Ovary (tissue), 9 donors: Measurements from ENCODE around the gene SORCS2. TPM values are rescaled to one million over a fixed set of nuclear protein-coding genes. Genes with fewer than 3 reads are reported as not detected.

Source experiments
- DNase-seq, 5 donors: peaks; one replicate each; pipeline ENCODE4 v3.0.0-alpha.2; 2019 to 2020
- H3K27ac ChIP-seq, 2 donors: fragments of 200-600 bp; one replicate each; pipeline versions ENCODE4 v1.5.1 to v1.8.0; 2019 to 2022
- H3K27me3 ChIP-seq: fragments of 200-600 bp; one replicate; pipeline ENCODE4 v1.8.0; 2022
- H3K36me3 ChIP-seq: fragments of 200-600 bp; sonication (generic); one replicate; pipeline ENCODE4 v1.5.1; 2019
- H3K4me1 ChIP-seq: one replicate; pipeline ENCODE4 v1.8.1; 2013; ENCODE audit warnings: mild to moderate bottlenecking, moderate library complexity; ENCODE audit not compliant: insufficient read depth
- H3K4me3 ChIP-seq: fragments of 200-600 bp; sonication (generic); one replicate; pipeline ENCODE4 v1.5.1; 2017
- H3K9me3 ChIP-seq, 2 donors: fragments of 200-600 bp in 1 of 2; sonication (generic) in 1 of 2; one replicate each; pipeline versions ENCODE4 v1.5.1 to v1.8.1; 2013 to 2019; ENCODE audit warnings: mild to moderate bottlenecking in 1 of 2, moderate library complexity in 1 of 2
- EP300 ChIP-seq: sonication (generic); formaldehyde crosslinking; IDR thresholded peaks from one replicate; pipeline ENCODE4 v1.6.1; 2017; ENCODE audit warnings: antibody characterized with exemption
- POLR2A ChIP-seq: fragments of 450-650 bp; IDR thresholded peaks from one replicate; pipeline ENCODE4 v1.6.1; 2017; ENCODE audit warnings: antibody characterized with exemption, mild to moderate bottlenecking, moderate library complexity
- WGBS, 3 donors: extraction: QIAGEN DNeasy Blood & Tissue Kit in 1 of 3; methylation state at CpG; one replicate each; pipeline versions ENCODE4 v1.1.5 to v1.1.7; 2013 to 2017; 5-methylcytosine and 5-hydroxymethylcytosine counted together
- intact Hi-C, 4 donors: fragments of 100-400 bp; cut with DNase I; formaldehyde crosslinking; loops; one replicate each; pipeline versions ENCODE4 v1.11.0 to v1.15.1; 2022 to 2023
- polyA plus RNA-seq, 2 donors: library from polyadenylated mRNA; stranded (reverse); fragments of 200-250 nt in 1 of 2; fragments of 350-450 nt in 1 of 2; fragmentation: Illumina TruSeq in 1 of 2; extraction: RNeasy Lipid Tissue Mini Kit (QIAGEN cat#74804) in 1 of 2; gene quantifications; one replicate each; pipeline ENCODE4 v1.2.3, GENCODE V29; 2013 to 2014
- total RNA-seq, 7 donors: library from RNA; depleted of rRNA in 2 of 7; stranded (reverse); fragments of >200 nt in 2 of 7; fragmentation: NEBNext Ultra II Directional in 3 of 7; extraction: Animal tissue kit (Norgen Biotek cat#: 25700) in 3 of 7; gene quantifications; one replicate each; pipeline versions ENCODE4 v1.1.0 to v1.2.4, GENCODE V29; 2016 to 2023
- TF ChIP-seq, protein P1 (sequence below), 3 donors: fragments of 450-650 bp in 2 of 3; fragments of 200-600 bp in 1 of 3; IDR thresholded peaks; one replicate each; pipeline versions ENCODE4 v1.5.1 to v1.8.0; 2016 to 2022; ENCODE audit warnings: antibody characterized with exemption in 3 of 3, mild to moderate bottlenecking in 1 of 3
- donor health status: DM: no; HTN: no; CAD: no; lungs with moderate emphysema.
- donor health status: DM: no; HTN: no; CAD: no.
- donor health status: Bipolar disorder and iron deficiency.
- donor health status: DM: yes; HTN: yes; CAD: no.
- donor health status: DM: no; HTN: no; CAD: no.
- donor health status: DM: yes; HTN: yes; CAD: no.

Gene SORCS2
- total and polyA plus RNA-seq, 9 donors: 0.60 to 23.9 (median 7.1) TPM

DNA sequence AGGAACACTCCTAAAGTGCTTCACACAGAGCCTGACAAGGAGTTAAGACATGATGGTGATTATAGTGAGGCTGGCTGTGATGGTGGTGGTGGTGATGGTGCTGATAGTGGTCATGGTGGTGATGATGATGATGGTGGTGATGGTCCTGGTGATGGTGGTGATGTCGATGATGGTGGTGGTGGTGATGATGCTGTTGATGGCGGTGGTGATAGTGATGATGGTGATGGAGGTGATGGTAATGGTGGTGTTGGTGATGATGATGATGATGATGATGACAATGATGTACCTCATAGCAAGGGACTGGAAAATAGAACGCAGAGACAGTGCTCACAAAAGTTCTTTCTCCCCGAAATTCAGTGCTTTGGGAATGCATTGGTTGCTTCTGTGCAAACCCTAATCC lies 276.7 kb downstream of the SORCS2 start:
- Histone ChIP-seq H3K27me3 (no peaks in the 10 kb centered on the region), H3K27ac (no peak overlapping the region), H3K4me3 (no peak overlapping the region), H3K4me1 (no peaks in the 10 kb centered on the region), H3K36me3 (no peaks in the 10 kb centered on the region), H3K9me3 (no peaks in the 10 kb centered on the region)
- intact Hi-C loops: loop anchor here in 1 of 4 donors (10.0 kb wide), 1 partner anchor 246 kb away; no protein-coding TSS in a partner anchor
- 93 to 97% (median 96%) methylated on average over 4 of the region's 4 CpGs for WGBS, 3 donors
- TF ChIP-seq EP300 (no peak), POLR2A (no peak)
- TF ChIP-seq, protein P1, sequence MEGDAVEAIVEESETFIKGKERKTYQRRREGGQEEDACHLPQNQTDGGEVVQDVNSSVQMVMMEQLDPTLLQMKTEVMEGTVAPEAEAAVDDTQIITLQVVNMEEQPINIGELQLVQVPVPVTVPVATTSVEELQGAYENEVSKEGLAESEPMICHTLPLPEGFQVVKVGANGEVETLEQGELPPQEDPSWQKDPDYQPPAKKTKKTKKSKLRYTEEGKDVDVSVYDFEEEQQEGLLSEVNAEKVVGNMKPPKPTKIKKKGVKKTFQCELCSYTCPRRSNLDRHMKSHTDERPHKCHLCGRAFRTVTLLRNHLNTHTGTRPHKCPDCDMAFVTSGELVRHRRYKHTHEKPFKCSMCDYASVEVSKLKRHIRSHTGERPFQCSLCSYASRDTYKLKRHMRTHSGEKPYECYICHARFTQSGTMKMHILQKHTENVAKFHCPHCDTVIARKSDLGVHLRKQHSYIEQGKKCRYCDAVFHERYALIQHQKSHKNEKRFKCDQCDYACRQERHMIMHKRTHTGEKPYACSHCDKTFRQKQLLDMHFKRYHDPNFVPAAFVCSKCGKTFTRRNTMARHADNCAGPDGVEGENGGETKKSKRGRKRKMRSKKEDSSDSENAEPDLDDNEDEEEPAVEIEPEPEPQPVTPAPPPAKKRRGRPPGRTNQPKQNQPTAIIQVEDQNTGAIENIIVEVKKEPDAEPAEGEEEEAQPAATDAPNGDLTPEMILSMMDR (IDR thresholded peaks at IDR 0.05): no peak
- no peak for DNase-seq

DNA sequence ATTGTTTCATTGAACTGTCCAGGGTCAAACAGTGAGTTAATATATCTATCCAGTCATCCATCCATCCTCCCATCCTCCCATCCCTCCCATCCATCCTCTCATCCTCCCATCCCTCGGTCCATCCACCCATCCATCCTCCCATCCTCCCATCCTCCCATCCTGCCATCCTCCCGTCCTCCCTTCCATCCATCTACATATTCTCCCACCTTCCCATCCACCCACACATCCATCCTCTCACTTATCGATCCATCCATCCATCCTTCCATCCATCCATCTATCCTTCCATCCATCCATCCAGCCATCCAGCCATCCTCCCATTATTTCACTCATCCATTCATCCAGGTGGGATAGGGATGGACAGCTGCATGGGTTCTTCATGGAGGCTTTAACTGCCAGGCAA lies 277.8 kb downstream of the SORCS2 start:
- H3K4me1 ChIP-seq: no peaks in the 10 kb centered on the region
- no peaks in the 10 kb centered on the region for H3K27me3 ChIP-seq
- WGBS, 3 donors: 89 to 94% (median 90%) methylated on average over 3 of the region's 3 CpGs
- H3K4me3 ChIP-seq: no peak overlapping the region
- intact Hi-C loops: no loop called here
- no peak overlapping the region for H3K27ac ChIP-seq
- H3K36me3 ChIP-seq: no peaks in the 10 kb centered on the region
- H3K9me3 ChIP-seq: no peaks in the 10 kb centered on the region
- no peak for TF ChIP-seq POLR2A
- TF ChIP-seq, protein P1 (IDR thresholded peaks at IDR 0.05): no peak
- TF ChIP-seq EP300: no peak
- no peak for DNase-seq

DNA sequence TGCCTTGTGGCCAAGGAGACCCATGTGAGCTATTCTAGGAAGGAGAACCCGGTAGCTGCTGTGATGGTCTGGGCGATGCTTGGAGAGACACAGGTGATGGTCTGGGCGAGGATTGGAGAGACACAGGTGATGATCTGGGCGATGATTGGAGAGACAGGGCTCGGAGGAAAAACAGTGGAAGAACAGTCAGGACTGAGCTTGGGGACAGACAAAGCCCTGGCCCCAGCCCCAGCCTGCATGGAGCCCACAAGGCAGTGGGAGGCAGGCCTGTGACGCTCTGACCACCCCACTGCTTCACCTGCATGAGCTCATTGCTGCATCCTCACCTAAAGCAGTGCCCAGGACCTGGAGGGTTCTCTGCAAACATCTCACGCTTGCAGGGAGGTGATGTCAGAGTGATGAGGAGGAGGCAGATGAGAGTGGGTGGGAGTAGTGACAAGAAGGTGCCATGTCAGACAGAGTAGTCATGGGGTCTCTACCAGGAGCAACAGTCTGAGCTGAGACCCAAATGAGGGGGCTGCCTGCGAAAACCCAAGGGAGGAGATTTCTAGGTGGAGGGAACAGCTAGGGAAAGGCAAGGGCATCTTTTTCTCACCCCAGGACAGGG lies 278.3 kb downstream of the SORCS2 start:
- DNase-seq: no peak
- no peaks in the 10 kb centered on the region for H3K9me3 ChIP-seq
- no peak overlapping the region for H3K27ac ChIP-seq
- H3K27me3 ChIP-seq: no peaks in the 10 kb centered on the region
- 88 to 95% (median 91%) methylated on average over 8 of the region's 8 CpGs for WGBS, 3 donors
- H3K36me3 ChIP-seq: no peaks in the 10 kb centered on the region
- H3K4me1 ChIP-seq: no peaks in the 10 kb centered on the region
- TF ChIP-seq, protein P1 (IDR thresholded peaks at IDR 0.05): no peak
- TF ChIP-seq EP300 (no peak), POLR2A (no peak)
- intact Hi-C loops: no loop called here
- no peak overlapping the region for H3K4me3 ChIP-seq

DNA sequence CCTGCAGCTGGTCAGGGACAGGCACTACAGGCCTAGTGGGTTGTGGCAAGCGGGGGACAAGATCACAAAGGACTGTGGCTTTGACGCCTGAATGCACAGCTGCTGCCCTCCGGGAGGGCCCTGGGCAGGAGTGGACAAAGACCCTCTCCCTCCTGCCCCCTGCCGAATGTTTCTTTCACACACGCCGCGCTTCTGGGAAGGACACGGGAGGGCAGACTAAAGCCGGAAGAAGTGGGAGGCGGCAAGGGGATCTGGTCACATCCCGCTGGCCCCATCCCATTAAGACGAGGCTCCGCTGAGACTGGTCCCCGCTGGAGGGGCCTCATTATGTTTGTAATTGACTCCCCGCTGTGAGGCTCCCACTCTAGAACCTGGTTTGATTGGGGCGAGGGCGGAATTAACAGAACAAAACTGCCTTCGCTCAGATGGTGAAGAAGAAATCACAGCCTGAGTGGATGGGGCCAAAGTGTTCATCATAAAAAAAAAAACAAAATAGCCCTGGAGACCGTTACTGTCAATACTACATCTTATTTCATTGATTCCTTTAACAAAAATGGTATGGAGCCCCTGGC lies 280.2 kb downstream of the SORCS2 start:
- WGBS, 3 donors: 66 to 75% (median 74%) methylated on average over 19 of the region's 19 CpGs
- no peak for DNase-seq
- no peak overlapping the region for H3K27ac ChIP-seq
- H3K4me1 ChIP-seq: no peaks in the 10 kb centered on the region
- TF ChIP-seq POLR2A (no peak), EP300 (no peak)
- TF ChIP-seq, protein P1 (IDR thresholded peaks at IDR 0.05): no peak
- H3K4me3 ChIP-seq: no peak overlapping the region
- no peaks in the 10 kb centered on the region for H3K9me3 ChIP-seq
- H3K36me3 ChIP-seq: no peaks in the 10 kb centered on the region
- H3K27me3 ChIP-seq: no peaks in the 10 kb centered on the region
- intact Hi-C loops: no loop called here
